ENCODE data around the gene SMG6. TPM values are rescaled to one million over a fixed set of nuclear protein-coding genes. Genes with fewer than 3 reads are reported as not detected.
A peak's percentile ranks its signal among the peaks of the same experiment; 100 is the strongest.

SMG6 gene
- total and polyA plus RNA-seq, 2 of the 8 experiments (the other 6 are each of a cell fraction or from before 2014, with no cell fraction given), result 18.5 to 25.2 TPM

DNA sequence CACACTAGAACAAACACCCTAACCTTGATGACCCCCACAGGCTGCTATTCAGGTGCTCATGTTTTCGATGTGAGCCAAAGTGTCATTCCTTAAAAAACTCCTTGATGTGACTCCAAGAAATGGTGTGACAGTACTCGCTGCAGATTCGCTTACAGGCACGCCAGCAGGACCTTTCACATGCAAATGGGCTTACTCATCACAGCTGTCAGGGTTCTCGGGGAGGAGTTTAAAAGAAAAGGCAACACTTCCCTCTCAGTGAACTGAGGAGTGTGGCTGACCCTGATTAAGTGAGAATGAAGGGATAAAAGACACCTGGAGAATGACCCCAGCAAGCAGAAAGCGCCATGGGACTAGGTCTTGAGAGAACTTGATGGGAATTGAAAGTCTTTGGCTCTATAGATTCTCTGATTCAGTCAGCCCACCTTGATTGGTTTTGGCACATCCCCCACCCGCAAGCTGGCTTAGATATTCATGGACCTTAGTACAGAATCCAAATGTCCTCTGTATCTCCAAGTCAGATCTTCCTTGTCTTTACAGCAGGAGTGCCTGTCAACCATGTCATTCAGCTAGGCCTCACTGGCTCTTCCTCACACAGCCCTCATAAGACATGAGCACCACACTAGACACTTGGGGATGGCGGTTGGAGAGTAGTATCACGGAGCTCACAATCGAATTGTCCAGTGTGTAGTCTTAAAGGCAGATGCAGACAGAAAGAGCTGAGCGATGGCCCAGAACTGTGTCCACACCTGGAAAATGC lies 166.1 kb downstream of the SMG6 start (continued):
- TF ChIP-seq EP300 (IDR thresholded peaks at IDR 0.05; ENCODE audit: borderline replicate concordance in 1 of 2, low read depth in 2 of 2, low read length in 2 of 2) (no peak), TCF12 (IDR thresholded peaks at IDR 0.05; ENCODE audit: low read depth, low read length) (peak; percentile 72; the same call in 1 of the 2 replicates), JUND (IDR thresholded peaks at IDR 0.05; ENCODE audit: low read length) (peak; percentile 86; the same call in 1 of the 2 replicates), TEAD4 (IDR thresholded peaks at IDR 0.05; ENCODE audit: low read depth, low read length) (no peak), ZNF274 (IDR thresholded peaks at IDR 0.05; ENCODE audit: borderline replicate concordance, extremely low read depth, low read length) (no peak), NANOG (IDR thresholded peaks at IDR 0.05; ENCODE audit: insufficient read depth, low read depth, low read length, poor library complexity, severe bottlenecking) (peak; percentile 67), GABPA (IDR thresholded peaks at IDR 0.05; ENCODE audit: borderline replicate concordance, insufficient read depth, low read length) (no peak), CBX5 (IDR thresholded peaks at IDR 0.05; ENCODE audit: low read depth, low read length) (no peak), ASH2L (IDR thresholded peaks at IDR 0.05; ENCODE audit: low read length) (no peak), SAP30 (IDR thresholded peaks at IDR 0.05; ENCODE audit: insufficient read depth, insufficient replicate concordance, low read length) (peak; percentile 82), SP2 (IDR thresholded peaks at IDR 0.05; ENCODE audit: low read length) (no peak), TBP (IDR thresholded peaks at IDR 0.05; ENCODE audit: low read depth, low read length) (no peak), RAD21 (IDR thresholded peaks at IDR 0.05 in 1 of 2, conservative IDR thresholded peaks at IDR 0.05 in 1 of 2; ENCODE audit: low read depth in 2 of 2, low read length in 2 of 2) (0 out of 4 replicates have a peak, but pooled peaks of 1 of the 2 experiments have one; percentile 3), RNF2 (IDR thresholded peaks at IDR 0.05; ENCODE audit: borderline replicate concordance, low read depth, low read length, missing control alignments, poor library complexity, severe bottlenecking) (no peak), SUZ12 (IDR thresholded peaks at IDR 0.05; ENCODE audit: low read length) (no peak), RXRA (IDR thresholded peaks at IDR 0.05; ENCODE audit: insufficient read depth, low read depth, low read length) (no peak), POU5F1 (IDR thresholded peaks at IDR 0.05; ENCODE audit: low read depth, low read length) (peak; percentile 77; the same call in 1 of the 2 replicates), NRF1 (IDR thresholded peaks at IDR 0.05; ENCODE audit: low read depth, low read length) (no peak), HDAC6 (IDR thresholded peaks at IDR 0.05; ENCODE audit: low read depth, low read length) (no peak), YY1 (IDR thresholded peaks at IDR 0.05; ENCODE audit: low read depth, low read length) (no peak), TAF7 (optimal IDR thresholded peaks at IDR 0.05; ENCODE audit: borderline replicate concordance, low read depth, low read length) (no peak)
- TF ChIP-seq, protein P1, sequence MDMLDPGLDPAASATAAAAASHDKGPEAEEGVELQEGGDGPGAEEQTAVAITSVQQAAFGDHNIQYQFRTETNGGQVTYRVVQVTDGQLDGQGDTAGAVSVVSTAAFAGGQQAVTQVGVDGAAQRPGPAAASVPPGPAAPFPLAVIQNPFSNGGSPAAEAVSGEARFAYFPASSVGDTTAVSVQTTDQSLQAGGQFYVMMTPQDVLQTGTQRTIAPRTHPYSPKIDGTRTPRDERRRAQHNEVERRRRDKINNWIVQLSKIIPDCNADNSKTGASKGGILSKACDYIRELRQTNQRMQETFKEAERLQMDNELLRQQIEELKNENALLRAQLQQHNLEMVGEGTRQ (IDR thresholded peaks at IDR 0.05; ENCODE audit: low read length), result no peak
